HG03565 (cell line): ENCODE results near the gene FAM89A.

ENCODE experiments used
- ATAC-seq: cut with Tn5 transposase; IDR thresholded peaks from one replicate; pipeline ENCODE4 v1.9.1; 2021; ENCODE audit warnings: mild to moderate bottlenecking, moderate library complexity; ENCODE audit not compliant: unreplicated experiment

Gene FAM89A

GRCh38 chr1:230970432-230970831 lies 69.6 kb downstream of the FAM89A start:
- no peak for ATAC-seq
